Measurements from ENCODE around the gene NANOS2. TPM values are rescaled to one million over a fixed set of nuclear protein-coding genes. Genes with fewer than 3 reads are reported as not detected.

NANOS2 gene
- total and polyA plus RNA-seq, 9 of the 15 experiments (the other 6 are each of a cell fraction or from before 2014, with no cell fraction given) = not detected

DNA sequence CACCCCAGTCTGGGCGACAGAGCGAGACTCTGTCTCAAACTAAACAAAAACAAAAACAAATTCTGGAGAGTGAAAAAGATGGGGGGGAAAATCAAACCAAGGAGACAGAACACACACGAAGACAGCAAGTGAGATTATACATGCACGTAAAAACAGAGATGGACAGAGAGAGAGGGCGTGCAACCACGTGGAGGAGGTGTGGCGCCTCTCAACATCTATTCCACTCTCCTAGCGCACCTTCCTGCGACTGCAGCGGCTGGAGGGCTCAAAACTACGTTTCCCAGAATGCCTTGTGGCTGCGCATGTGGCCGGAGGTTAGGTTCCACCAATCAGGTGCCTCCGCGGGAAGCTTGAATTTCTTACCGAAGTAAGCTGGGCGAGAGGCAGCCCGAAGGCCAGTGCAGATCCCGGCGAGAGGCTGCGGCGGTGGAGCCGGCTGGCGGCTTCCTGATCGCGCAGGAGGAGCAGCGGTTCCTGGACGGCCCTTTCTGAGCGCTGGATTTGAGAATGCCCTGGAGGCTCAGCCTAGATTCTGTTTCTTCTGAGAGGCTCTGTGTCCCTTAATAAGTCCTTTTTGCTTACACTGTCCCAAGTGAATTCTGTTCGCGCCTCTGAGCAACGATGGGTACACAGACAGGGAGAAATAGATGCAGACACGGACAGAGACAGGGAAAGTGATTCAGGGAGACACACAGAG is 13.1 kb upstream of the NANOS2 start (continued):
- TF ChIP-seq TSHZ1 (CRISPR knock-in tag; IDR thresholded peaks at IDR 0.05) (no peak), PML (IDR thresholded peaks at IDR 0.05; ENCODE audit: low read length) (peak; percentile 61; the same call in 1 of the 2 replicates), ZNF76 (CRISPR knock-in tag; IDR thresholded peaks at IDR 0.05; ENCODE audit: borderline replicate concordance) (no peak), ZNF274 (IDR thresholded peaks at IDR 0.05; ENCODE audit: borderline replicate concordance, low read depth, low read length) (no peak), ZNF124 (CRISPR knock-in tag; IDR thresholded peaks at IDR 0.05) (no peak), ZKSCAN8 (CRISPR knock-in tag; IDR thresholded peaks at IDR 0.05) (no peak), TCF3 (CRISPR knock-in tag; IDR thresholded peaks at IDR 0.05) (no peak), BRF2 (IDR thresholded peaks at IDR 0.05; ENCODE audit: borderline replicate concordance, insufficient read depth, insufficient read length) (no peak), MITF (IDR thresholded peaks at IDR 0.05) (no peak), NFIC (IDR thresholded peaks at IDR 0.05) (no peak), NCOR1 (IDR thresholded peaks at IDR 0.05) (no peak), USF2 (CRISPR knock-in tag; IDR thresholded peaks at IDR 0.05) (peak; percentile 92), HDAC1 (IDR thresholded peaks at IDR 0.05) (peak in 1 of 2 experiments; percentile 66; a peak in 2 of 4 replicates), ZFP1 (CRISPR knock-in tag; IDR thresholded peaks at IDR 0.05) (no peak), LCOR (CRISPR knock-in tag; IDR thresholded peaks at IDR 0.05) (peak; percentile 73), HOMEZ (CRISPR knock-in tag; IDR thresholded peaks at IDR 0.05) (no peak), SUPT5H (IDR thresholded peaks at IDR 0.05) (peak; percentile 73), ZNF41 (CRISPR knock-in tag; conservative IDR thresholded peaks at IDR 0.05) (no peak), HMGN3 (IDR thresholded peaks at IDR 0.05; ENCODE audit: borderline replicate concordance, extremely low read depth, insufficient read length, low read depth, low read length) (no peak), FIP1L1 (IDR thresholded peaks at IDR 0.05; ENCODE audit: low read depth, low read length, poor library complexity, severe bottlenecking) (no peak)

Measured in K562 (cell line).